Nucleus accumbens (tissue), 56 donors: ENCODE results near the gene COL19A1.

Source experiments
- DNase-seq, 56 donors: peaks; one replicate each; lab custom pipeline; 2025; lab: John Stamatoyannopoulos, UW

The COL19A1 gene

GRCh38 chr6:70258483-70258882 lies 392.1 kb downstream of the COL19A1 start:
- DNase-seq, result no peak
